Measurements from ENCODE around the gene ARID2.

ARID2 gene

GRCh38 chr12:45939759-45940158 is 210.3 kb downstream of the ARID2 start:
- FAIRE-seq = no peak

GRCh38 chr12:45944771-45945170 is 215.3 kb downstream of the ARID2 start:
- FAIRE-seq = no peak

- no peak for FAIRE-seq
Measured at GRCh38 chr12:45946435-45946834, 216.9 kb downstream of the ARID2 start.

GRCh38 chr12:45948546-45948945 is 219.0 kb downstream of the ARID2 start:
- no peak for FAIRE-seq

Data from G401.6 (cell line).